Measurements from ENCODE around the gene OPN1SW. TPM values are rescaled to one million over a fixed set of nuclear protein-coding genes. Genes with fewer than 3 reads are reported as not detected.

OPN1SW gene
- total and polyA plus RNA-seq, 9 of the 15 experiments (the other 6 are each of a cell fraction or from before 2014, with no cell fraction given), result 0.84 to 1.0 TPM; not detected in 7

- TF ChIP-seq ZNF76 (CRISPR knock-in tag; IDR thresholded peaks at IDR 0.05; ENCODE audit: borderline replicate concordance) (no peak), FOXA1 (IDR thresholded peaks at IDR 0.05; ENCODE audit: borderline replicate concordance) (no peak), HNRNPH1 (optimal IDR thresholded peaks at IDR 0.05; ENCODE audit: low read depth, low read length) (no peak), HSF4 (CRISPR knock-in tag; IDR thresholded peaks at IDR 0.05; ENCODE audit: borderline replicate concordance) (no peak), BRD4 (IDR thresholded peaks at IDR 0.05) (no peak; the same call in 1 of the 2 replicates), HDAC3 (IDR thresholded peaks at IDR 0.05; ENCODE audit: borderline replicate concordance, partially characterized antibody) (peak; percentile 57), MTA1 (IDR thresholded peaks at IDR 0.05; ENCODE audit: borderline replicate concordance) (no peak), ARID1B (IDR thresholded peaks at IDR 0.05) (peak; percentile 87), TRIM25 (IDR thresholded peaks at IDR 0.05; ENCODE audit: borderline replicate concordance) (peak; percentile 99), CSDE1 (IDR thresholded peaks at IDR 0.05) (peak in 1 of 2 experiments; percentile 27; a peak in 1 of 4 replicates), THAP7 (CRISPR knock-in tag; IDR thresholded peaks at IDR 0.05) (no peak), KAT8 (IDR thresholded peaks at IDR 0.05; ENCODE audit: low read depth) (no peak), MAX (CRISPR knock-in tag; IDR thresholded peaks at IDR 0.05) (no peak), ZNF589 (CRISPR knock-in tag; IDR thresholded peaks at IDR 0.05; ENCODE audit: low read depth) (0 out of 2 replicates have a peak, but pooled peaks have one; percentile 60), SRSF7 (optimal IDR thresholded peaks at IDR 0.05; ENCODE audit: low read depth, low read length) (no peak), FOSL1 (tag; conservative IDR thresholded peaks at IDR 0.05) (peak; percentile 48), SMAD2 (IDR thresholded peaks at IDR 0.05; ENCODE audit: low read depth, low read length) (no peak), PHB2 (IDR thresholded peaks at IDR 0.05; ENCODE audit: low read depth) (peak; percentile 46; the same call in 1 of the 2 replicates), ZNF699 (CRISPR knock-in tag; IDR thresholded peaks at IDR 0.05; ENCODE audit: insufficient replicate concordance) (no peak), NFYB (IDR thresholded peaks at IDR 0.05; ENCODE audit: extremely low read depth, insufficient read length) (no peak), PPARD (CRISPR knock-in tag; IDR thresholded peaks at IDR 0.05) (no peak), ZNF212 (CRISPR knock-in tag; IDR thresholded peaks at IDR 0.05) (no peak), HDAC2 (IDR thresholded peaks at IDR 0.05) (peak; percentile 91), MYNN (IDR thresholded peaks at IDR 0.05) (0 out of 2 replicates have a peak, but pooled peaks have one; percentile 27), MYNN (CRISPR knock-in tag; IDR thresholded peaks at IDR 0.05) (no peak), ZNF668 (CRISPR knock-in tag; IDR thresholded peaks at IDR 0.05) (no peak), NCOA4 (IDR thresholded peaks at IDR 0.05; ENCODE audit: partially characterized antibody) (no peak)
Observed at GRCh38 chr7:128738570-128739047, 37.0 kb downstream of the OPN1SW start (continued).

Data from K562 (cell line).